Endometrial microvascular endothelial cells (primary cell): ENCODE data around the gene GNG14. TPM values are rescaled to one million over a fixed set of nuclear protein-coding genes. Genes with fewer than 3 reads are reported as not detected.
"Not testable (repeated sequence)": the region's sequence is repeated elsewhere in the genome, so short reads cannot be mapped to it uniquely, and the experiment has no call there.

Experiments
- in situ Hi-C: cut with HindIII; loops from 2 replicates; pipeline ENCODE4 v1.10.0; 2017; ENCODE audit warnings: low sequenced_read_pairs, low pct_unique_long_range_greater_than_20kb; ENCODE audit errors: inconsistent ontology term
- total RNA-seq: library from RNA; depleted of rRNA; stranded (reverse); fragments of >200 nt; gene quantifications from one replicate; pipeline ENCODE4 v1.2.3, GENCODE V29; 2015; ENCODE audit errors: inconsistent ontology term

Gene GNG14
- total RNA-seq, 1 donor from 2014 or later = not detected

DNA sequence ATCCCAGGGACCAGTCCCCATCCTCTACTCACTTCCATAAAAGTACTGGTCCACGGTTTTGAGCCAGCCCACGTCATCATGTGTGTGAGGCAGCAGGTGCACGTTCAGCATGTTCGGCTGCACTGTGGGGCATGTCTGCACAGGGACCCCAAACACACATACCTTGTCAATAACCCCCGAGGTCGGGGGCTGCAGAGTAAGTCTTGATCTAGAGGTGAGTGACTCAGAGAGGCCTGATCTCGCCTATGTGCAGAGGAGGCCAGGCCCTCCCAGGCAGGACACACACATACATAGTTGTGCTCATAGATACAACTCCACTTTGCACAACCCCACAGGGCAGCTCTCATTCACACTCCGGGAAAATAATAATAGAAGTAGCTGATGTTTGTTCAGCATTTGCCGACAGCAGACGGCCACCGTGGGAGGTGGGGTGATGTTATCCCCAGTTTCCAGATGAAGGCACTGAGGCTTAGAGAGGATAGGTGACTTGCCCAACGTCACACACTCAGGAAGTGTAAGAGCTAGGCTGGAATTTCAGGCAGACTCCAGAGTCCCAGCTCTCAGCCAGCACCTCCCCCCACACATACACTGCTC is 22.0 kb upstream of the GNG14 start:
- in situ Hi-C loops = no loop called here

DNA sequence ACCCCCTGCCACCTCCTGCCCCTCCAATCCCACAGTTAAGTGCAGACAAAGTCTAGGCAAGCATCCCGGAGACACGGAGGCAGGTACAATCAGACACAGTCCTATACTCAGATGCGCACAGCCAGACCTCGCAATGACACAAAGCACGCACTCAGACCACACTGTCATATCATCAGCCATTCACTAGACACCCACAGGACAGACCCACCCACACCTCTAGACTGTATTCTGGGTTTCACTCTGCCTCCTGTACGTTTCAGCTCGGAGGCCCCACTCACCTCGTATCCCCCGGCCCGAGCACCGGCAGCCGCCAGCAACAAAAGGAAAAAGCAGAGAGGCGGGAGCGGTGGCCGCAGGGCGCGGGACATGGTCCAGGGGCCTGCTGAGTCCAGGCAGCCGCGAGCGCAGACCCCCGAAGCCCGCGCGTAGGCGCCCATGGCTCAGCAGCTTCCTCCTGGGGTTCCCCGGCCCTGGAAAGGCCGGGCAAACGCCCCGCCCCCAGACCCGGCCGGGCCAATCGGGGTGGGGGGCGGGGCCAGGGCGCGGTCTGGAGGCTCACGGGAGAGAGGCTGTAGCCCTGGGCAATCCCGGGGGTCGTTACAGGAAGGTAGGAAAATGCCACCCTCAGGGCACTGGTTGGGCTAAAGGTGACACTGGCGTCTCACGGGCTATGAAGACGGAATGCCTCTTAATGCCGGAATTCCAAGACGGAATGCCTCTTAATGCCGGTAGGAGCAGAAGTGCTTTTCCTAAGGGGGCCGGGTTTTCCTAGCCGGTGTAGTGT is 21.3 kb upstream of the GNG14 start, which contains the start of the genes MAN2B1 and WDR83:
TSS of gene MAN2B1 (minus strand) at position 478 of the 784 bp plus-strand sequence. CDS start at position 437, 41 bp downstream.
TSS of gene WDR83 (plus strand) at position 543 of the 784 bp plus-strand sequence. CDS start 2,984 bp downstream, outside the sequence.
- in situ Hi-C loops = no loop called here

DNA sequence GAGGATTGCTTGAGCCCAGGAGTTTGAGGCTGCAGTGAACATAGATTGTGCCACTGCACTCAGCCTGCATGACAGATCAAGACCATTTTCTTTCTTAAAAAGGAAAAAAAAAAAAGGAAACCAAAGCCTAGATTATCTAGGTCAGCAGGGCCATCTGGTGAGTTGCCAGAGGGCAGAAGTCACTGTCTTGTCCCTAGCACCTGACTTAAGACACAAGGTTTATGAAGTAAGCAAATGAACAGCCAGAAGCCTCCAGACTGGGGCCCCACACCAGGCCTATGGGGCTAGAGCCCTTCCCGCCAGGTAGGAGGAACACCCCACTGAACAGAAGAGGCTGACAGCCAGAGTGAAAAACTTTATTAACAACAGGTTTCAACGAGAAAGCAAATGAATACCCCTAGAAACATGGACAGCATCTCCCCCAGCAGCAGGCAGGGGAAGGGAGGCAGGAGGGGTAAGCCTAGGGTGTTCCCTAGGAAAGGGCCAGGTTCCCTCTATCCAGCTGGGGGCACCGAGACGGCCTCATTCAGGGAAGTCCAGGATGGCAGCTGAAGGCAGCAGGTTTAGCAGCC is 20.0 kb upstream of the GNG14 start:
- in situ Hi-C loops = no loop called here

DNA sequence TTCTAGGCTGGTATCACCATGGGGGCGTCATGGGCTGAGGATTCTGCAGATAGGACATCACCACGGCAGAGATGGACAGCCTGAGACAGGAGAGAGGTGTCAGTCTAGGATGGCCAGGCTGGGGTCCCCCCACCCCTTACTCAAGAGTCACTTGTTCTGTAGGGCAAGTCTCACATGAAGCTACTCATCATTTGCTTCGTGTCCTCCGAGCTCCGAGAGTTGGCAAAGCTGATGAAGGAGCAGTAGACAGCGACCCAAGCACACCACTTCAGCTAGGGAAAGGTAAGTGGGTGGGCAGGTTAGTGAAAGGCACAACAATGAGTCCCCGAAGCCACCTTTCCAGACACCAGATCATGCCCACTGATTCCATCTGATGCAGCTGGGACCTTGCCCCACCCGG is 19.5 kb upstream of the GNG14 start:
- in situ Hi-C loops = no loop called here

DNA sequence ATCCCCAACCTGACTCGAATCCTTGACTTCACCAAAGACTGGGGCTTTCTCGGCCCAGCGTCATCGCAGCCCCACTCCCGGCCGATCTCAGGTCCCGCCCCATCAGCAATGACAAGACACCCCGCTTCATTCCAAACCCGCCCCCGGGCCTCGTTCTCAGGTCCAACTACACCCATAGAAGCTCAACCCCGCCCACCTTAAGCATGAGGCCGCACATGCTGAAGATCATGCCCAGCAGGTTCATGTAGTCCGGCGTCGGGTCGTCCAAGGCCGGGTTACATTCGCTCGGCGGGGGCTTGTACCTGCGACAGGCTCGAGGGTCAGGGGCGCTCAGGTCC is 18.9 kb upstream of the GNG14 start:
- in situ Hi-C loops = no loop called here

DNA sequence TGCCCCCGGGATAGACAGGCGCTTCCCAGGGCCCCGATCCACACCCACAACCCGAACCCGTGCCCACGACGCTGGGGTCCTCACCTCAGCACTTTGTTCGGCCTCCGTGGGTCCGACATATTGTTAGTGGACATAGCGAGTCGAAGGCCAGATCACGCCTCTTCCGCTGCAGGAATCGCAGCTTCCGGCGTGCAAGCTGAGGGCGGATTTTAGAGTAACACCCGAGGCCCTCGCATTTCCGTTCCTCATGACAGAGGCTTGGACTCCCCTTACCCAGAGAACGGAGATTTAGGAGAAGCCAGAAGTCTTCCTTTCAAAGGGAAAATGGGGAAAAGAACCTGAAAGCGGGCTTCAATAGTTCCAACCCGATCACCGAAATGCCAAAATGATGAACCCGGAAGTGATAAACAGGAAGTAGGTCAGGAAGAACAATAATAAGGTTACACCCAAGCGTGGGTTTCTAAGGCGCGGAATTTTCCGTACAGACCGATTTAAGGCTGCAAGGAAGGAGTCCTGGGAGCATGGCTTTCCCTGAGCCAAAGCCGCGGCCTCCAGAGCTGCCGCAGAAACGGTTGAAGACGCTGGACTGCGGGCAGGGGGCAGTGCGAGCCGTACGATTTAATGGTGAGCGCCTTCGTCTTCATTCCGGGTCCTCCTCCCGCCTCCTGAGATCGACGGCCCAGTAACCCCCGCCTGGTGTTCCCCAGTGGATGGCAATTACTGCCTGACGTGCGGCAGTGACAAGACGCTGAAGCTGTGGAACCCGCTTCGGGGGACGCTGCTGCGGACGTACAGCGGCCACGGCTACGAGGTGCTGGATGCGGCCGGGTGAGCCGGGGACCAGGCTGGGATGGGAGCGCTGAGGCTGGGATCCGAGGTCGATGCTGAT is 18.3 kb upstream of the GNG14 start:
- in situ Hi-C loops = no loop called here

DNA sequence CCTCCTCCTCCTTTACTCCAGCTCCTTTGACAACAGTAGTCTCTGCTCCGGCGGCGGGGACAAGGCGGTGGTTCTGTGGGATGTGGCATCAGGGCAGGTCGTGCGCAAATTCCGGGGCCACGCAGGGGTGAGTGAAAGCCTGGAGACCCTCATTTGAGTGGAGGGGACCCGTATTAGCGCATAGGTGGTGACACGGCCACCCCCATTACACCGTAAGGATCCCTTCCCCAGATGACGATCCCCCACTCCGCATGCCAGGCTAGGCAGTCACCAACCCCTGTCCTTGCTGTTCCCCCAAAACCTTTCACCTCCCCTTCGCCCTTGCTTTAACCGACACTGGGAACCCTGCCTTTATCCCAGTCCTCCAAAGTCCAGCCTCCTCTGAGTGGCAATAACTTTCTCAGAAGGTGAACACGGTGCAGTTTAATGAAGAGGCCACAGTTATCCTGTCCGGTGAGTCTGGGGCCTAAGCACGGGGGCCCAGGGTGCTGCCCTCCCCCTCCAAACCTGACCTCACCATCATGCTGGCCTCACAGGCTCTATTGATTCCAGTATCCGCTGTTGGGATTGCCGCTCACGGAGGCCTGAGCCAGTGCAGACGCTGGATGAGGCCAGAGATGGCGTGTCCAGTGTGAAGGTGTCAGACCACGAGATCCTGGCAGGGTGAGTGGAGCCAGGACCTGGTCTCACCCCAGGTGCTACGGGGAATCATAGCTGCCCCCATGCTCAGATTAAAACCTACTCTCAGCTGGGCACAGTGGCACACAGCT is 17.5 kb upstream of the GNG14 start:
- in situ Hi-C loops = no loop called here

DNA sequence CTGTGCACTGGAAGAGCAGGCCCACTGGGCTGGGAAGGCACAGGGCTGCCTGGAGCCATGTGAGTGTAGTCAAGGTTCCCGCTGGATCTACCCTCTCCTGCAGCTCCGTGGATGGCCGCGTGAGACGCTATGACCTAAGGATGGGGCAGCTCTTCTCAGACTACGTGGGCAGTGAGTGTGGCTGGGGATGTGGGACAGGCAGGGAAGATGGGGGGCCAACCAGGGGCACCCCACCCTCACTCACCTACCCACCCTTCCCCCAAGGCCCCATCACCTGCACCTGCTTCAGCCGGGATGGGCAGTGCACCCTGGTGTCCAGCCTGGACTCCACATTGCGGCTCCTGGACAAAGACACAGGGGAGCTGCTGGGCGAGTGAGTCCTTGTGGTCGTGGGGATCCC is 15.1 kb upstream of the GNG14 start:
- in situ Hi-C loops = no loop called here

DNA sequence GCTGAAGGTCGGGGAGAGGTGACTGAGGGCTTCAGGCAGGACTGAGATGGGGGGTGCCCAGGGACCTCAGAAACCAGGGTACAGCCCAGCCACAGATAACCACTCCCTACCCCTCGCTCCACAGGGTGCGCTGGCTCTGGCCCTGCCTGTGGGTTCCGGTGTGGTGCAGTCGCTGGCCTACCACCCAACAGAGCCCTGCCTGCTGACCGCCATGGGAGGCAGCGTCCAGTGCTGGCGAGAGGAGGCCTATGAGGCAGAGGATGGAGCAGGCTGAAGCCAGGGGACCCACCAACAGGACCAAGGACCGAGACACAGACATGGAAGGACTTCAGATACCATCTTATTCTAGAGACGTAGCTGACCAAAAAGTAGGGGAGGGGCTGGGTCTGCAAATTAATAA is 12.4 kb upstream of the GNG14 start:
- in situ Hi-C loops = no loop called here

DNA sequence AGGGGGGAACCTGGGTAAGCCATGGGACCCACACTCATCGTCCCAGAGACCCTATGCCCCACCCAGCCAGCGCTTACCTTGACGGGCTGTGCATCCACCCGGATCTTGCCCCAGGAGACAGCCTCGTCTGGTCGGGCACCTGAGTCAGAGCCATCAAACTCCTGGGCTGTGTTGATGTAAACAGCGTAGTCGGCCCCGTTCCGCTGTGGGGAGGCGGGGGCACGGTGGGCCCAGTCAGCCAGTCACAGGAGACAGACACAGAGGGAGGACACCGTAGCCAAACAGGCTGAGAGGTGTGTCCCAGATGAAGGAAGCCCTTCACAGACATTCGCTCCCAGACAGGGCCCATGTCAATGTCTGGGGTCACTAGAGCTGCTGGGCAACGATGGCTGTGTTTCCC is 11.9 kb upstream of the GNG14 start:
- in situ Hi-C loops = no loop called here

DNA sequence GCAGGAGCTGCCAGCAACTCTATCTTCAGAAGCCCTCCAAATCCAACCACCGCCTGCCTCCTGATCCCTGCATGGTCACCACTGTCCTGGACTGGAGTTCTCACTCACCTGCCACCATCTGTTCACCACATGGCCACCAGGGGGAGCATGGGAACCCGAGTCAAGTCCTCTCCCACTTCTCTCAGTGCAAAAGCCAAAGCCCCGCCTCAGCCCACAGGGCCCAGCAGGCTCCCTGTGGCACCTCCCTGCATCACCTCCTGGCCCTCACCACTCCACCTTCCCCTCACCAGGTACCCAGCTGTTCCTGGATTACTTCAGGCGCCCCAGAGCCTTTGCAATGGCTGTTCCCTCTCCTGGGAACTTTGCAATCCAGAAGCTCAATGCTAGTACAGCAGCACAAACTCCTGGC is 11.4 kb upstream of the GNG14 start:
- in situ Hi-C loops = no loop called here

DNA sequence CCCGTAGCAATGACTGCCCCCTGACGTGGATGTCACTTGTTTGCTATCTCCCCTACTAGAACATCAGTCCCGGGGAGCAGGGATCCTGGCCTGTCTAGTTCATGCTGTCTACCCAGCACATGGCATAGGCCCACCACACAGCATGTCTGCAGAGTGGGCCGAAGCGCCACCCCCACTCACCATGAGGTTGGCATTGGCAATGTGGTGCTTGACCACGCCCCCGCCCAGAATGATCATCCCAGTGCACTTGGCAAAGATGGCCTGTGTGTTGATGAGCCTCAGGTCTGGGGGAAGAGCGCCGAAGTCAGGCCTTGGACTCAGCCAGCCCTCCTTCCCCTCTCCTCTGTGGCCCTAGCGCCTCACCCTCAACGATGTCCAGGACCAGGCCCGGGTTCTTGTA is 10.9 kb upstream of the GNG14 start:
- in situ Hi-C loops = no loop called here

DNA sequence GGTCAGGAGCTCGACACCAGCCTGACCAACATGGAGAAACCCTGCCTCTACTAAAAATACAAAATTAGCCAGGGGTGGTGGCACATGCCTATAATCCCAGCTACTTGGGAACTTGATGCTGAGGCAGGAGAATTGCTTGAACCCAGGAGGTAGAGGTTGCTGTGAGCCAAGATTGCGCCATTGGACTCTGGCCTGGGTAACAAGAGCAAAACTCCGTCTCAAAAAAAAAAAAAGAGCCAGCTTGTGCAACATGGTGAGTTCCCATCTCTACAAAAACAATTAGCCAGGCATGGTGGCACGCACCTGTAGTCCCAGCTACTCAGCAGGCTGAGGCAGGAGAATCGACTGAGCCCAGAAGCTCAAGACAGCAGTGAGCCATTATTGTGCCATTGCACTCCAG is 9.8 kb upstream of the GNG14 start:
- in situ Hi-C loops = not testable (repeated sequence)

DNA sequence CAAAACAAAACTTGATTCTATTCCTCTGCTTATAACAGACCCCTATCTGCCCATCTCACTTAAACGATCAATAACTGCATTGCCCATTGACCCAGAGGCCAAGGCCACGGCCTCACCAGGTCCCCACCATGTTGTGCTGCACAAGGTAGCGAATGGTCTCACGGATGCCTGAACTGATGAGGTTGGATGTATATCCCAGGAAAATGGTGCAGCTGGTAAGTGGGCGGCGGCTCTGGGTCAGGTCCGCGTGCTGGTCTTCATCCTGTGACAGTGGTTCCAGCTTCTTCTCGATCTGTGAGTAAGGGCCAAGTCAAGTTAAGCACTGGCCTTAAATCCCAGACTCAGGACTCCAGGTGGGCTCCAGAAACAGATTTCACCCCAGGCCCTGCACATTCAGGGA is 7.8 kb upstream of the GNG14 start:
- in situ Hi-C loops = no loop called here

DNA sequence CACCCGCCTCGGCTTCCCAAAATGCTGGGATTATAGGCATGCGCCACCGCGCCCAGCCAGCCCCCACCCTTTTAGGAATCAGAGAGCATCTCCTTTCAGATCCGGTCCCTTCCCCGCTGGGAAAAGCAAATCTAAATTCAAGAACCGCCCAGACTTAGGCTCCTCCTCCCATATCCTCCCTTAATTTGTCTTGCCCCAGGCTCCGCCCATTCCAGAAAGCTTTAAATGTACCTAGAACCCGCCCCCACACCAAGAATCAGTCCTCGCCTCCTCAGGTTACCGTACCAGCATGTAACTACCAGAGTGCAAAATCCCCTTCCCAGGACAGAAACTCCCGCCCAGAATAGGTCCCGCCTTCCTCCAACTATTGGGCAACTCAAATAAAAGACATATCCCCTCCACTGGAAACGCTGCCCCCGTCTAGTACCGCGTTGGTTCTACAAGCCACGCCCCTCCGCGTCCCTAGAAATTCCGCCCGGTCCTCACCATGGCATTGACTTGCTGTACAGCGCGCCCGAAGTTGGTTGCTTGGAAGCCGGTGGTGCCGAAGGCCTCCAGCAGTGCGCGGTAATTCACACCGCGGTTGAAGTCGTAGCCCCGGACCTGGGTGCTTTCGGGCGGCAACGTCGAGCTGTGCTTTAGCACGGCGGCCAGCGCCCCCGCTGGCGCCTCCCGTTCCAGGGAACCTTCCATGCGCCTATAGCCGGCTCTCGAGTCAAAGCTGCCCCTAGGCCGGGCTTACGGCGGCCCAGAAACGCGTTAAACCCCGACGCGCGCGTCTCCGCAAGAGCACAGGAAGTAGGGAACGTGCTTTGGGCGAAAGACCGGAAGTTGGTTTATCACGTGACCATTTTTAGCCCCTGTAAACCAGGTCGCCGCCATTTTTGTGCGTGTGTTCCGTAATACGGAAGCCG is 6.5 kb upstream of the GNG14 start, which contains the start of gene DHPS:
TSS of gene DHPS (minus strand) at position 807 of the 914 bp plus-strand sequence. CDS start at position 693, 114 bp downstream.
- in situ Hi-C loops = no loop called here

DNA sequence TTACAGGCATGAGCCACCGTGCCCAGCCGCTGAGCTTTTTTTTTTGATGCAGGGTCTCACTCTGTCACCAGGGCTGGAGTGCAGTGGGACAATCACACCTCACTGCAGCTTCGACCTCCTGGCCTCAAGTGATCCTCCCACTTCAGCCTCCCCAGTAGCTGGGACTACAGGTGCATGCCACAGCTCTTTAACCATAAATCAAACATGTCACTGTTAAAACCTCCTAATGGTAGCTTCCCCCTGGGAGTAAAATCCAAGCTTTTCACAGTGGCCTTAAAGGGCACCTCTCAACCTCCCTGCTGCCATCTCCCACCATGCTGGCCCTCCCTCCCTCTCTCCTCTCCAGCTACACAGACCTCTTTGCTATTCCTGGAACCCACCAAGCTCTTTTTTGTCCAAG is 2.0 kb upstream of the GNG14 start:
- in situ Hi-C loops = no loop called here

DNA sequence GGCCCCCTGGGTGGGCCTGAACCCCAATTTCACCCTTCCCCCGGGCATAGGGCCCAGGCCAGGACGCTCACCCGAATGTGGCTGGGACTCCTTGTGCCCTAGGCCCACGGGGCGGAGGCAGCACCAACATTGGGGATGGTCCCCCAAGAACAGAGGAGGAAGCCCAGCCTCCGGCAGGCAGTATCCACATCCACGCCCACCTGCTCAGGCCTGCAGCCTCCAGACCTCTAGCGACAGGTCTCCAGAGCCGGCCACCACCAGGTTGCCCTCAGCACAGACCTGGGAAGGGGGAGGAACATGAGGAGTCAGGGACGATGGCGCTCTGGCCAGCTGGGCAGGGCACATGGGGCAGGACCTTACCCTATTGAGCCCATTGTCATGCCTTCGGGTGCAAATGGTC is 1.2 kb downstream of the GNG14 start:
- in situ Hi-C loops = no loop called here
